Activated naive CD4-positive, alpha-beta T cell treated with anti-CD3 and anti-CD28 coated beads, Interleukin-2, amount 10 ng/mL, durations not matched to agents 7 days and 5 days (primary cell): ENCODE data around the gene RYR1.
"Not testable (repeated sequence)": the region's sequence is repeated elsewhere in the genome, so short reads cannot be mapped to it uniquely, and the experiment has no call there.

Experiments used
- CTCF ChIA-PET: fragments of 350-600 bp; sonication (Branson Sonifier 250); formaldehyde crosslinking; loops from one replicate; lab custom pipeline; 2021; ENCODE audit warnings: antibody characterized with exemption; lab: Charles Lee
- DNase-seq: peaks from one replicate; pipeline ENCODE4 v3.0.0-alpha.2; 2020
- H3K27ac Mint-ChIP-seq: one replicate; pipeline ENCODE4 v1.8.0; 2021; ENCODE audit warnings: mild to moderate bottlenecking, moderate library complexity, mixed read lengths
- H3K27me3 Mint-ChIP-seq: one replicate; pipeline ENCODE4 v1.8.0; 2021; ENCODE audit warnings: mild to moderate bottlenecking, mixed read lengths
- H3K36me3 Mint-ChIP-seq: one replicate; pipeline ENCODE4 v1.8.0; 2021; ENCODE audit warnings: mixed read lengths
- H3K4me1 Mint-ChIP-seq: one replicate; pipeline ENCODE4 v1.8.0; 2021; ENCODE audit warnings: mixed read lengths
- H3K4me3 Mint-ChIP-seq: one replicate; pipeline ENCODE4 v1.8.0; 2021; ENCODE audit warnings: mild to moderate bottlenecking, moderate library complexity, mixed read lengths
- H3K9me3 Mint-ChIP-seq: one replicate; pipeline ENCODE4 v1.8.0; 2021; ENCODE audit warnings: mixed read lengths

The RYR1 gene

DNA sequence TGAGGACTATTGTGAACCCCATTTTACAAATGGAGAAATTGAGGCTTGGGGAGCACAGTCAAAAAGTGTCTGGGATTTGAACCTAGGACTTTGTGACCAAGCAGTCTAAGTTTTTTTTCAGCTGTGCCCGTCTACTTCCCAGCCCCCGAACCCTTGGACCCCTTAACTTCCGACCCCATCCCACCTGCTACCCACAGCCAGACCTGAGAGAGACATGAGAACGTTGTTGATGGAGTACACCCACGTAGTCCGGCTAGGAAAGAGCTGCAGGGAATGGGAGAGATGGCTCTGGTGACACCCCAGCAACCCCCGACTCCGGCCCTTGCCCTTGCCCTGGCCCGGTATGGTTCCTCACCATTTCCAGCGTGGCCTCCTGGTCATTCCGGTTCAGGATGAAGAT is 166.2 kb downstream of the RYR1 start:
- Mint-ChIP-seq H3K27me3 (no peaks in the 10 kb centered on the region), H3K36me3 (peaks cover 46% of the 10 kb centered on the region), H3K9me3 (no peaks in the 10 kb centered on the region), H3K4me1 (peaks cover 9% of the 10 kb centered on the region), H3K4me3 (no peak overlapping the region), H3K27ac (no peak overlapping the region)
- CTCF ChIA-PET, result no interaction called here
- no peak for DNase-seq

DNA sequence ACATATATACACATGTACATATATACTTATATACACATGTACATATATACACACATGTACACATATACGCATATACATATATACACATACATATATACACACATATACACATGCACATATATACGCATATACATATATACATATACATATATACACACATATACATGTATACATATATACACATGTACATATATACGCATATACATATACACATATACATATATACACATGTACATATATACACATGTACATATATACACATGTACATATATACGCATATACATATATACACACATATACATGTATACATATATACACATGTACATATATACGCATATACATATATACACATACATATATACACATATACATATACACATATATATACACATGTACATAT is 169.4 kb downstream of the RYR1 start:
- DNase-seq, H3K27ac Mint-ChIP-seq, CTCF ChIA-PET, H3K4me1 Mint-ChIP-seq, H3K9me3 Mint-ChIP-seq, H3K27me3 Mint-ChIP-seq, H3K4me3 Mint-ChIP-seq: not testable (repeated sequence)
- peaks cover 37% of the 10 kb centered on the region for H3K36me3 Mint-ChIP-seq

DNA sequence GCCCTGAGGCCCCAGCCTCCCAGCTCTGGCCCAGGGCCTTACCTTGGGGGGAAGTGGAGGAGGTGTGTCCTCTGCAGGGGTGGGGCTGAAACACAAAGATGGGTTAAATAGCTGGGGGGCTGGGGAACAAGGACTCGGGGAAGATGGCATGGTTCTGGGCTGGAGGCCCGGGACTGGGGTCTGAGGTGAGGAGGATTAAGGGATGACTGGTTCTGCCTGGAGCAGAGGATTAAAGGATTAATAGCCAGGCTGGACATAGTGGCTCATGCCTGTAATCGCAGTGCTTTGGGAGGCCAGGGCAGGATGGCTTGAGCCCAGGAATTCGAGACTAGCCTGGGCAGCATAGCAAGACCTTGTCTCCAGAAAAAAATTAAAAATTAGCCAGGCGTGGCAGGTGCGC is 172.6 kb downstream of the RYR1 start:
- CTCF ChIA-PET, result no interaction called here
- DNase-seq, result no peak
- H3K27ac Mint-ChIP-seq, result no peak overlapping the region
- peaks cover 4% of the 10 kb centered on the region for H3K4me1 Mint-ChIP-seq
- H3K27me3 Mint-ChIP-seq, result no peaks in the 10 kb centered on the region
- H3K9me3 Mint-ChIP-seq, result no peaks in the 10 kb centered on the region
- peaks cover 42% of the 10 kb centered on the region for H3K36me3 Mint-ChIP-seq
- H3K4me3 Mint-ChIP-seq, result no peak overlapping the region

DNA sequence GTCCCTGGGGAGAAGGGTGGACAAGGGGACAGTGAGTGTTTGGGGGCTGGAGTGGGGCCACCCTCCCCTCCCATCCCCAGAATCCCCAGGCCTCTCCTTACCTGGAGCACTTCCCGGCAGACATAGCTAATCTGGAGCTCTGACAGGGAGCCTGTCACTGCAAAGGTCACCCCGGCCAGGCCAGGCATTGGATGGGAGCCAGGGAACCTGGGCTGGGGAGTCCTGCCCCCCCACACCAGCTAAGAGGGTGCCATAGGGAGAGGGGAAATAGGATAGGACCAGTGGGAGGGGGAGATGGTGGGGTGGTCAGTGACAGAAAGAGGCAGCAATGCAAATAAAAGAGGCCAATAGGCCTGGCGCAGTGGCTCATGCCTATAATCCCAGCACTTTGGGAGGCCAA is 180.8 kb downstream of the RYR1 start:
- no peak for DNase-seq
- no peak overlapping the region for H3K4me3 Mint-ChIP-seq
- H3K4me1 Mint-ChIP-seq, result peaks cover 57% of the 10 kb centered on the region
- H3K36me3 Mint-ChIP-seq, result peaks cover 52% of the 10 kb centered on the region
- H3K27me3 Mint-ChIP-seq, result no peaks in the 10 kb centered on the region
- no peak overlapping the region for H3K27ac Mint-ChIP-seq
- CTCF ChIA-PET, result interaction anchor here (1.3 kb wide), 1 partner anchor 20 kb away, joined by 4 read pairs; no protein-coding TSS in a partner anchor
- H3K9me3 Mint-ChIP-seq, result no peaks in the 10 kb centered on the region

DNA sequence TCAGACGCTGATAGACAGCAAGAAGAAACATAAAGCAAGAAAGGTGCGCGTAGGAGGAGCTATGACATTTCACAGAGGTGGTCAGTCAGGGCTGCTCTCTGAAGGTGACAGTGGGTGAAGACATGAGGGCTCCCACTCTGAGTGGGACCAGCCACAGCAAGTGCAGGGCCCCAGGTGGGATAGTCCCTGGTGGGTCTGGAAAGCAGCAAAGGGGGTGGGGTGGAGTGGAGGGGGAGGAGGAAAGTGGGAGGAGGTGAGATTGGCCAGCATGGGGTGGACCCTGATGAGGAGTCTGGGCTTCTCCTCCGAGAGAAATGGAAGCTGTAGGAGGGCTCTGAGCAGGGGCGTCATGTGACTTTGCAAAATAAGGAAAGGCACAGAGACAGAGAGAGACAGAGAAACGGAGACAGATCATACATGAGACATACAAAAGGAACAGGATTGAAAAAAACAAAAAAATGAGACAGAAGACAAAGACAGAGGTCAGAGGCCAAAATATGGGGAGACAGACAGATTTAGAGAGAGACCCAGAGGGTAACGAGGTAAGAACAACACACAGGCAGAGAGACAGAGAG is 181.6 kb downstream of the RYR1 start:
- peak overlapping the region; percentile 78 for H3K27ac Mint-ChIP-seq
- no peak for DNase-seq
- peaks cover 55% of the 10 kb centered on the region for H3K36me3 Mint-ChIP-seq
- no peaks in the 10 kb centered on the region for H3K27me3 Mint-ChIP-seq
- no peaks in the 10 kb centered on the region for H3K9me3 Mint-ChIP-seq
- peaks cover 63% of the 10 kb centered on the region for H3K4me1 Mint-ChIP-seq
- peak overlapping the region; percentile 56 for H3K4me3 Mint-ChIP-seq
- CTCF ChIA-PET, result no interaction called here

DNA sequence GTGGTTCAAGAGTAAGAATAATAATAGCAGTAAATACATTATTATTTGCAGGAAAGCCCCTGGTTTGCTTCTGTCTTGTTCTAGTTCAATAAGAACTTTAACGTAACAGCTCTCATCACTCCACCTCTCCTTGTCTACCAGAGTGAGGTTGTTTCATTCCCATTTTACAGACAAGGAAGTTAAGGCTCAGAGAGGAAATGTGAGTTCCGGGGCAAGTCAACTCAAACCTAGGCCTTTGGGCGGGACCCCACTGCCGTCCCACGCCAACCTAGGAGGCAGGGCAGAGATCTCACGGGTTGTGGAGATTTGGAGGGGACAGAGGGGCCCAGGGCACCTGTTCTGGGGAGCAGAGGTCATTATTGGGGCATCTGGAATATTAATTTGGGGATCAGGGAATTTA is 182.8 kb downstream of the RYR1 start:
- Mint-ChIP-seq H3K36me3 (peaks cover 51% of the 10 kb centered on the region), H3K4me1 (peaks cover 65% of the 10 kb centered on the region), H3K27ac (peak overlapping the region; percentile 94), H3K27me3 (no peaks in the 10 kb centered on the region), H3K4me3 (peak overlapping the region; percentile 99), H3K9me3 (no peaks in the 10 kb centered on the region)
- DNase-seq, result no peak
- CTCF ChIA-PET, result interaction anchor here (1.2 to 3.5 kb wide), 2 partner anchors 18 to 21 kb away, joined by 3 to 16 read pairs; no protein-coding TSS in a partner anchor

DNA sequence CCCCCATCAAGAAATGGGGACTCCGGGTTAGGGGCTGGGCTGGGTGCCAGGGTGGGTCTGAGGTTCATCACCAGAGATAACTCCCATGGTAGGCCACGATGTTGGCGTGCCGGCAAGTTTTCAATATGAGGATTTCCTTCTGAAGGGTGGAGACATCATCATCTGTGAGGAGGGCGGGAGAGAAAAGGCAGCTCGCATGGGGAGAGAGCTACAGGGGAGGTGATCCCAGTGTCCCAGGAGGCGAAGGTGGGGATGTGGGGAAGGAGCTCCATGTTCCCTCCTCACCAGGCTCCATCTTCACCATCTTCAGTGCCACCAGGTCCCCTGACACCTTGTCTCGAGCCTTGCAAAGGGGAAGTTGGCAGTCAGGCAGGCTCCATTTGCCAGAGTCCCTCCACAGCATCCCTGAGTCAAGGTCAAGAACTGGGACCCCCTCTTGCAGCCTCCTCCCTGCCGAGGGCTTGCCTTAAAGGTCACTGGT is 183.8 kb downstream of the RYR1 start:
- no peaks in the 10 kb centered on the region for H3K27me3 Mint-ChIP-seq
- H3K9me3 Mint-ChIP-seq, result no peaks in the 10 kb centered on the region
- CTCF ChIA-PET, result interaction anchor here (0.6 to 3.5 kb wide), 6 partner anchors 17 to 314 kb away, joined by 3 to 16 read pairs (median 4); partner anchors contain the start of genes FAM98C, MRPS12 and SARS2
- peak overlapping the region; percentile 94 for H3K27ac Mint-ChIP-seq
- H3K36me3 Mint-ChIP-seq, result peaks cover 55% of the 10 kb centered on the region
- peak; percentile 43 for DNase-seq
- H3K4me1 Mint-ChIP-seq, result peaks cover 69% of the 10 kb centered on the region
- peak overlapping the region; percentile 99 for H3K4me3 Mint-ChIP-seq

DNA sequence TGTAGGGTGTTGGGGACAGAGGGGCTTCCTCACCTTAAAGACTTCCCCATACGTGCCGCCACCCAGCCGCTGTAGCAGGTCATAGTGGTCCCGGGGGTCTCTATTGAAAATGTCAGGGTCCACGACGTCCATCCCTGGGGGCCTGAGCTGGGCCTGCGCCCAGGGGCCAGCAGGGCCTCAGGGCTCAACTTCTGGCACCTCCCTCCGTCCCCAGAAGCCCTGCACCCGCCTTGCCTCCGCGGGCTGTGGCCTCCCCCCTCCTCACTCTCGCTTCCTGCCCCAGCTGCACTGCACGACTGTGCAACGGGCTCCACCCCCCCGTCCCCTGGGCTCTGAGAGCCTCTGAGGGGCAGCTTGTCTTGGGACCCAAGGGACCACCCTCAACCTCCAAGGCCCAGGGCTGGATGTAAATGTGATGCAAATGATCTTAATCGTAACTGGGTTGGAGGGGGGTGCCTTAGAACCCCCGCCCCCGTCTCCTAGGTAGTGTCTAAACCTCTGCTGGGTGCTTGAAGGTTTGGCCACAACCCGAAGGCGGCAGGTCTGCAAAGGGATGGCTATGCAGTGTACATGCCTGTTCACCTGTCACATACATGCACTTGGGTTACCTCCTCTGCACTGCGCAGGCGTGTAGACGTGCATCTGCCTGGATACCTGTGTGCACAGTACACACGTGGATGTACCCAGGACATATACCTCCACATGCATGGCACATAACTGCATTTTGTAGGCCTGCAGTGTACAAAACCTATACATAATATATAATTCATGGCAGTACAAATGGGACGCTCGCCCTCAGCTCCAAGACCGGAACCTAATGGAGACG is 184.5 kb downstream of the RYR1 start, which contains the start of gene MAP4K1:
Gene MAP4K1 (minus strand): TSS at position 190 of the 826 bp plus-strand sequence. CDS start 58 bp downstream, at position 132.
- DNase-seq, result peak; percentile 86
- CTCF ChIA-PET, result interaction anchor here (0.7 to 3.5 kb wide), 12 partner anchors 16 to 314 kb away, joined by 3 to 16 read pairs (median 4); partner anchors contain the start of genes FAM98C, MRPS12 and SARS2
- H3K36me3 Mint-ChIP-seq, result peaks cover 53% of the 10 kb centered on the region
- peak within 1 kb of the TSS; percentile 94 for H3K27ac Mint-ChIP-seq
- H3K4me1 Mint-ChIP-seq, result peaks cover 65% of the 10 kb centered on the region
- no peaks in the 10 kb centered on the region for H3K9me3 Mint-ChIP-seq
- no peaks in the 10 kb centered on the region for H3K27me3 Mint-ChIP-seq
- peak within 1 kb of the TSS; percentile 99 for H3K4me3 Mint-ChIP-seq

DNA sequence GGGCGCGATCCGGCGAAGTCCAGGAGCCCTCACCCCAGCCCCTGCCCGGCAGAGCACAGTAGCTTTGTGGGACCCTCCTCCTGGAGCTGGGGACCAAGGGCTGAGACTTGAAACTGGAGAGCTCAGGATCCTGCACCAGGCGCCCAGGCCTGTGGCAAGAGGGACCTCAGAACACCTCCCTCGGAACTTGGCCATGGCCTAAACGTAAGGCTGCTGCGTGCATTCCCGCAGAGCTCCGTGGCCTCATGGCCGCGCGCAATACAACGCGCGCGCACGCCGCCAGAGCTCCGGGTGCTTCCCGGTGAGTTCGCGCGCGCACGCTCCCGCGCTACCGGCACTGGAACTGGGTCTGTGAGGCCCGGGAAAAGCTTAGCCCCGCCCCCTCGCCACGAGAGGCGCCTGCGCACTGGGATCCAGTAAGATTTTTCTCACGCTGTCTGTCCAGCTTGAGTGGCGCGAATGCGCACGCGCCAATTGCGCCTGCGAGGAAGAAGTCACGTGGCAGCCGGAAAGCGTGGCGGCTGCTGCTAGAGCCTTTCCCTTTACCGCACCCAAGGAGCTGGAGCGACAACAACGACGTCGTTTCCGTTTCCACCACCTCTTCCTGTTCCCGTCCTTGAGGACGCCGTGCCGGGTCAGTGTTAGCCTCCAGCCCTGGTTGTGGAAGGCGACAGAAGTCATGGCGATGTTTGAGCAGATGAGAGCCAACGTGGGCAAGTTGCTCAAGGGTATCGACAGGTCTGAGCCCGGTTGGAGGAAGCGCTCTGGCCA is 185.3 kb downstream of the RYR1 start, which contains the start of gene EIF3K:
Gene EIF3K (plus strand): TSS at position 599 of the 771 bp plus-strand sequence. CDS start 81 bp downstream, at position 680.
- Mint-ChIP-seq H3K4me1 (peaks cover 61% of the 10 kb centered on the region), H3K9me3 (no peaks in the 10 kb centered on the region), H3K4me3 (peak within 1 kb of the TSS; percentile 99), H3K36me3 (peaks cover 51% of the 10 kb centered on the region), H3K27ac (peak within 1 kb of the TSS; percentile 94), H3K27me3 (no peaks in the 10 kb centered on the region)
- DNase-seq, result peak; percentile 98
- CTCF ChIA-PET, result interaction anchor here (0.9 to 3.5 kb wide), 11 partner anchors 15 to 311 kb away, joined by 3 to 16 read pairs (median 5); partner anchors contain the start of genes FAM98C, MRPS12 and SARS2

DNA sequence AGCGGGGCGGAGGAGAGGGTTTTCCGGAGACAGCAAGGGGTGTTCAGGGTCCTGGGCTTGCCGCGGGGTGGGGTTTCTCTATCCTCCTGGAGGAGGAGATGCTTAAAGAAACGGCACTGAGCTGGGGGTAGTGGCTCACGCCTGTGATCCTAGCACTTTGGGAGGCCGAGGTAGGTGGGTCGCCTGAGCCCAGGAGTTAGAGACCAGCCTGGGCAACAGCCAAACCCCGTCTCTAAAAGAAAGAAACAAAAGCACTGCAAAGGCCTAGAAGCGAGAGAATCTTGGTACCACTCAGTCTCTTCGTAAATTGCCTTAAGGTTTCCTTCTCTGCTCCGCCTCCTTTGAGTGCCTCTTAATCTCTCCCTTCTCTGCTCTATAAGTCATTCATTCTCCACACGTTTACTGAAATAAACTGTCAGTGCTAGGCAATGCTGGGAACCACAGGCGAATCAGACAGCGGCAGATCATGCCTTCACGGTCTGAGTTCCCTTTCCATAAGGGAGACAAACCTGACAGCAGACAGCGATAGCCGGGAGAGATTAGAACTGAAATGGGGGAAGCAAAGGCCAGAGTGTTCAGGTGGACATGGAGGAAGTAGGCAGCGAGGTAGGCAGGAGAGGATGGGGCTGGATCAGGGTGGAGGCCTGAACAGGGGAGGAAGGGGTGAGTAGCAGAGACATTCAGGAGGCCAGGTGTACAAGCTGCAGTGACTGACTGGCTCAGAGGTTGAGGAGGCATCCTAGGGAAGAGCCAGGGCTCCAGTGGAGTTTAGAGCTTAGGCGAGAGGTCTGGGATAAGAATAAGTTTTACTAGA is 186.1 kb downstream of the RYR1 start:
- Mint-ChIP-seq H3K27ac (peak overlapping the region; percentile 94), H3K4me1 (peaks cover 57% of the 10 kb centered on the region), H3K9me3 (no peaks in the 10 kb centered on the region), H3K27me3 (no peaks in the 10 kb centered on the region), H3K36me3 (peaks cover 48% of the 10 kb centered on the region), H3K4me3 (peak overlapping the region; percentile 99)
- CTCF ChIA-PET, result interaction anchor here (0.9 to 3.5 kb wide), 10 partner anchors 15 to 104 kb away, joined by 3 to 16 read pairs (median 4); no protein-coding TSS in a partner anchor
- DNase-seq, result no peak

DNA sequence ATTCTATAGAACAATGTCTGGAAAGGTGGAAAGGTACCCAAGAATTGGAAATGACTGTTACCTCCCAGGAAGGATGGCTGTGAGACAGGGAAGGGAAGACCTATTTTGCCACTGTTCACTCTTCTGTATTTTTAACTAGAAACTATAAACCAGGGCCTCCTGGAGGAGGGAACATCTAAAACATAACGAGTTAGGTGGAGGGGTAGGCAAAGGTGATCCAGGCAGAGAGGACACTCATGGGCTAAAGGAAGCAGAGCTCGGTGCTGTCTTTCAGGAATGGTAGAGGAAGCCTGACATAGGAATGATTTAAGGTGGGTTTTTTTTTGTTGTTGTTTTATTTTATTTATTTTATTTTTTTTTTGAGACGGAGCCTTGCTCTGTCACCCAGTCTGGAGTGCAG is 191.3 kb downstream of the RYR1 start:
- Mint-ChIP-seq H3K36me3 (peaks cover 46% of the 10 kb centered on the region), H3K9me3 (no peaks in the 10 kb centered on the region), H3K4me1 (peaks cover 14% of the 10 kb centered on the region), H3K27ac (no peak overlapping the region), H3K4me3 (no peak overlapping the region), H3K27me3 (no peaks in the 10 kb centered on the region)
- CTCF ChIA-PET, result interaction anchor here (0.6 to 1.4 kb wide), 3 partner anchors 10 to 308 kb away, joined by 3 to 5 read pairs (median 3); no protein-coding TSS in a partner anchor
- no peak for DNase-seq

DNA sequence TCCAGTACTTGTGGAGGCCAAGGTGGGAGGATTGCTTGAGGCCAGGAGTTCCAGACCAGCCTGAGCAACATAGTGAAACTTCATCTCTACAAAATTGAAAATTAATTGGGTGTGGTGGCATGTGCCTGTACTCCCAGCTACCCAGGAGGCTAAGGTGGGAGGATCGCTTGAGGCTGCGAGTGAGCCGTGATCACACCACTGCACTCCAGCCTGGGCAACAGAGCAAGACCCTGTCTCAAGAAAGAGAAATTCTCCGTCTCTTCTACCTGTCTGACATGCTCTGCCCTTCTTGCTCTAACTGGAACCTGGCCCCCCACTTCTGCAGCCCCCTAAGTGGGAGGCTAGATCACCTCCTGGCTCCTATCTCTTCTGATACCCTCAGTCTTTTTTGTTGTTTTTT is 192.9 kb downstream of the RYR1 start:
- Mint-ChIP-seq H3K27ac (no peak overlapping the region), H3K36me3 (peaks cover 46% of the 10 kb centered on the region), H3K9me3 (no peaks in the 10 kb centered on the region), H3K4me3 (no peak overlapping the region), H3K4me1 (peaks cover 5% of the 10 kb centered on the region), H3K27me3 (no peaks in the 10 kb centered on the region)
- CTCF ChIA-PET, result interaction anchor here (1.4 kb wide), 1 partner anchor 9 kb away, joined by 4 read pairs; no protein-coding TSS in a partner anchor
- no peak for DNase-seq

DNA sequence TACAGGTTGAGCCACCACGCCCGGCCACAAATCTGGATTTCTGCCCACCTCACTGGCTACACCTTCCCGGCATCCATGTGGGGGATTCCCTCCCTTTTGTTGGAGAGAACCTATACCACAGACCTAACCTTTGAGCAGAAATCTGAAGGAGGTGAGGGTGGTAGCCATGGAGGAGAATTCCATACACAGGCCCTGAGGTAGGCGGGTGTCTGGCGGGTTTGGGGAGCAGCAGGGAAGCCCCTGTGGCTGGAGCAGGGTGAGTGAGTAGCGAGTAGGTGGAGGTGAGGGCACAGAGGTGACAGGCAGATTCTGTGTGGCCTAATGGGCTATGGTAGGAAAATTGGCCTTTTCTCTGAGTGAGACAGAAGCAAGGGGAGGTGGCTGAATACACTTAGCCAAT is 196.1 kb downstream of the RYR1 start:
- CTCF ChIA-PET, result no interaction called here
- no peak overlapping the region for H3K4me3 Mint-ChIP-seq
- no peak overlapping the region for H3K27ac Mint-ChIP-seq

More for the DNA sequence above, 196.1 kb downstream of the RYR1 start:
- peaks cover 5% of the 10 kb centered on the region for H3K4me1 Mint-ChIP-seq
- no peak for DNase-seq
- H3K36me3 Mint-ChIP-seq, result peaks cover 52% of the 10 kb centered on the region
- no peaks in the 10 kb centered on the region for H3K27me3 Mint-ChIP-seq
- no peaks in the 10 kb centered on the region for H3K9me3 Mint-ChIP-seq
